Panc1 (cell line): Measurements from ENCODE around the gene HEATR3.

Source experiments
- POLR2AphosphoS5 ChIP-seq: IDR thresholded peaks from 2 replicates; pipeline ENCODE4 v1.6.1; 2012; ENCODE audit warnings: mild to moderate bottlenecking, low read depth, low read length, moderate library complexity
- TF ChIP-seq, protein P1 (sequence below): fragments of 450-650 bp; IDR thresholded peaks from 2 replicates; pipeline ENCODE4 v1.5.1; 2017; ENCODE audit warnings: mild to moderate bottlenecking

DNA sequence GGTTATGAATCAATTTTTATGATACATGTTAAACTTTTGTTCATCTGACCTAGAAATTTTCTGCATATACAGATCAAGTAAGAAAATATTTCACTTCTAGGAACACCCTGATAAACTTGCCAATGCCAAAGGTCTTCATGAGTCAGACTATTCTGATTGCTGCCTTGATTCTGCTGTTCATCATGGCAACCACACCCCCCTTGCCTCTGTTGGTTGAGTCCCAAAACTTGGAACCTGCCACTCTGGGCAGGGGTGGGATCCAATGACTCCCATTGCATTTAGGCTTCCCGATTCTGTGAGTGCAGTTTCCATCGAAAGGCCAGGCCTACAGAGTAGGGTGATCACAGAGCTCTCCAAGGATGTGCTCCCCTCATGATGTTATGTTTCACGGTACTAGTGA, 71.5 kb downstream of the HEATR3 start:
- TF ChIP-seq, protein P1, sequence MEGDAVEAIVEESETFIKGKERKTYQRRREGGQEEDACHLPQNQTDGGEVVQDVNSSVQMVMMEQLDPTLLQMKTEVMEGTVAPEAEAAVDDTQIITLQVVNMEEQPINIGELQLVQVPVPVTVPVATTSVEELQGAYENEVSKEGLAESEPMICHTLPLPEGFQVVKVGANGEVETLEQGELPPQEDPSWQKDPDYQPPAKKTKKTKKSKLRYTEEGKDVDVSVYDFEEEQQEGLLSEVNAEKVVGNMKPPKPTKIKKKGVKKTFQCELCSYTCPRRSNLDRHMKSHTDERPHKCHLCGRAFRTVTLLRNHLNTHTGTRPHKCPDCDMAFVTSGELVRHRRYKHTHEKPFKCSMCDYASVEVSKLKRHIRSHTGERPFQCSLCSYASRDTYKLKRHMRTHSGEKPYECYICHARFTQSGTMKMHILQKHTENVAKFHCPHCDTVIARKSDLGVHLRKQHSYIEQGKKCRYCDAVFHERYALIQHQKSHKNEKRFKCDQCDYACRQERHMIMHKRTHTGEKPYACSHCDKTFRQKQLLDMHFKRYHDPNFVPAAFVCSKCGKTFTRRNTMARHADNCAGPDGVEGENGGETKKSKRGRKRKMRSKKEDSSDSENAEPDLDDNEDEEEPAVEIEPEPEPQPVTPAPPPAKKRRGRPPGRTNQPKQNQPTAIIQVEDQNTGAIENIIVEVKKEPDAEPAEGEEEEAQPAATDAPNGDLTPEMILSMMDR: no peak
- no peak for TF ChIP-seq POLR2AphosphoS5
